Activated T-cell treated with anti-CD3 and anti-CD28 coated beads, Interleukin-2, amount 50 U/mL, for 1 hour (primary cell): ENCODE data around the gene ACOT6.
"Not testable (repeated sequence)": the region's sequence is repeated elsewhere in the genome, so short reads cannot be mapped to it uniquely, and the experiment has no call there.

Experiments used
- DNase-seq: peaks from one replicate; pipeline ENCODE4 v3.0.0-alpha.2; 2020

The ACOT6 gene

GRCh38 chr14:73599499-73599898, 12.8 kb upstream of the ACOT6 start:
- no peak for DNase-seq

GRCh38 chr14:73602994-73603393, 9.3 kb upstream of the ACOT6 start:
- DNase-seq = no peak

- DNase-seq = no peak
Observed at GRCh38 chr14:73606271-73606670, 6.0 kb upstream of the ACOT6 start.

GRCh38 chr14:73607241-73607640, 5.1 kb upstream of the ACOT6 start:
- no peak for DNase-seq

- DNase-seq = no peak
Observed at GRCh38 chr14:73610687-73611086, 1.6 kb upstream of the ACOT6 start.

GRCh38 chr14:73613046-73613383, 698 bp downstream of the ACOT6 start:
- no peak for DNase-seq

GRCh38 chr14:73613419-73613963, 1.2 kb downstream of the ACOT6 start:
- DNase-seq = no peak

GRCh38 chr14:73616831-73617230, 4.5 kb downstream of the ACOT6 start:
- no peak for DNase-seq

- DNase-seq = no peak
Observed at GRCh38 chr14:73619524-73619923, 7.2 kb downstream of the ACOT6 start.

- no peak for DNase-seq
Observed at GRCh38 chr14:73620268-73620667, 8.0 kb downstream of the ACOT6 start.

GRCh38 chr14:73623504-73624054, 11.3 kb downstream of the ACOT6 start:
- no peak for DNase-seq

GRCh38 chr14:73625706-73626105, 13.4 kb downstream of the ACOT6 start:
- no peak for DNase-seq

- no peak for DNase-seq
Observed at GRCh38 chr14:73627151-73627558, 14.8 kb downstream of the ACOT6 start.

GRCh38 chr14:73630009-73630780, 17.9 kb downstream of the ACOT6 start:
- DNase-seq = no peak

- DNase-seq = peak; percentile 58
Observed at GRCh38 chr14:73633116-73634010, 21.0 kb downstream of the ACOT6 start.

- peak; percentile 20 for DNase-seq
Observed at GRCh38 chr14:73634011-73634833, 21.9 kb downstream of the ACOT6 start.

GRCh38 chr14:73636355-73636754, 24.0 kb downstream of the ACOT6 start:
- not testable (repeated sequence) for DNase-seq

GRCh38 chr14:73637830-73638229, 25.5 kb downstream of the ACOT6 start:
- DNase-seq = no peak

GRCh38 chr14:73640796-73641365, 28.6 kb downstream of the ACOT6 start:
- DNase-seq = no peak

- DNase-seq = peak; percentile 91
Observed at GRCh38 chr14:73644531-73645247, 32.4 kb downstream of the ACOT6 start, which contains the start of gene DNAL1. Gene DNAL1, plus strand, starts transcription at chr14:73644986. Its CDS starts 54 bp downstream, at chr14:73645040.

- no peak for DNase-seq
Observed at GRCh38 chr14:73645248-73645610, 32.9 kb downstream of the ACOT6 start.
